GM12878 (cell line): Measurements from ENCODE around the gene SHANK3. TPM values are rescaled to one million over a fixed set of nuclear protein-coding genes. Genes with fewer than 3 reads are reported as not detected.

Experiments used
- ATAC-seq: fragments of 200-7000 bp; cut with Tn5 transposase; 3 replicates; pipeline ENCODE4 v1.9.1; 2020; ENCODE audit warnings: mild to moderate bottlenecking, moderate library complexity
- BruUV-seq: library from RNA; stranded (reverse); fragments of 400-500 nt; replicated peaks from 2 replicates; lab custom pipeline; 2021; lab: Mats Ljungman, UMichigan
- CTCF ChIA-PET: fragments of 300-600 bp; sonication (Branson Sonifier 250); formaldehyde crosslinking; extraction: SDS; loops from one replicate; lab custom pipeline; 2021; ENCODE audit warnings: inconsistent platforms; lab: Yijun Ruan, JAX
- POLR2A ChIA-PET: fragments of 350-600 bp; formaldehyde crosslinking; extraction: SDS; loops from one replicate; lab custom pipeline; 2021; ENCODE audit warnings: inconsistent platforms; lab: Charles Lee
- RAD21 ChIA-PET: fragments of 300-600 bp; sonication (Branson Sonifier 250); formaldehyde crosslinking; loops from one replicate; lab custom pipeline; 2023; ENCODE audit warnings: antibody characterized with exemption; ENCODE audit not compliant: unreplicated experiment; lab: Charles Lee
- SMC1A ChIA-PET: fragments of 300-600 bp; sonication (Branson Sonifier 250); formaldehyde crosslinking; loops from one replicate; lab custom pipeline; 2023; ENCODE audit not compliant: unreplicated experiment, uncharacterized antibody; lab: Charles Lee
- DNase-seq: peaks from one replicate; pipeline ENCODE4 v3.0.0-alpha.2; 2011; ENCODE audit warnings: low read depth, low spot score
- FAIRE-seq: peaks from 3 replicates; lab custom pipeline; 2011; peaks lifted over from hg19 to GRCh38; lab: Jason Lieb, UNC
- H2AFZ ChIP-seq: 2 replicates; pipeline ENCODE4 v1.6.0; 2011; ENCODE audit warnings: low read depth, low read length, control low read depth; ENCODE audit not compliant: control insufficient read depth
- H3K27ac ChIP-seq: 2 replicates; pipeline ENCODE4 v1.5.1; 2011; ENCODE audit warnings: control low read depth; ENCODE audit not compliant: control insufficient read depth, insufficient read depth
- H3K27me3 ChIP-seq, 2 experiments: replicated peaks in 1 of 2; 2 replicates each; pipeline versions ENCODE4 v1.6.0 to v1.6.1; 2011; ENCODE audit warnings: low read length in 1 of 2; ENCODE audit not compliant: control insufficient read depth in 2 of 2, insufficient read depth in 2 of 2
- H3K36me3 ChIP-seq, 2 experiments: 2 replicates each; pipeline ENCODE4 v1.5.1; 2011; ENCODE audit warnings: low read length in 1 of 2; ENCODE audit not compliant: control insufficient read depth in 2 of 2, insufficient read depth in 2 of 2
- H3K4me1 ChIP-seq: 2 replicates; pipeline ENCODE4 v1.6.1; 2011; ENCODE audit warnings: mild to moderate bottlenecking, low read length, moderate library complexity, mixed read lengths; ENCODE audit not compliant: control insufficient read depth, insufficient read depth
- H3K4me2 ChIP-seq: 2 replicates; pipeline ENCODE4 v1.6.0; 2011; ENCODE audit warnings: control low read depth; ENCODE audit not compliant: control insufficient read depth, insufficient read depth
- H3K4me3 ChIP-seq: fragments of 200-600 bp; sonication (generic); 2 replicates; pipeline ENCODE4 v1.5.1; 2016
- H3K79me2 ChIP-seq: 2 replicates; pipeline ENCODE4 v1.6.0; 2011; ENCODE audit warnings: low read length; ENCODE audit not compliant: control insufficient read depth, insufficient read depth
- H3K9ac ChIP-seq: 2 replicates; pipeline ENCODE4 v1.8.0; 2011; ENCODE audit warnings: low read length, control low read depth, mixed read lengths; ENCODE audit not compliant: control insufficient read depth, insufficient read depth
- H3K9me3 ChIP-seq: replicated peaks from 3 replicates; pipeline ENCODE4 v1.5.1; 2011; ENCODE audit warnings: mild to moderate bottlenecking, low read length; ENCODE audit not compliant: control insufficient read depth, insufficient read depth
- H4K20me1 ChIP-seq: 2 replicates; pipeline ENCODE4 v1.6.0; 2011; ENCODE audit not compliant: control insufficient read depth, insufficient read depth
- MTA3 ChIP-seq: IDR thresholded peaks from 2 replicates; pipeline ENCODE4 v1.6.1; 2012; ENCODE audit warnings: low read length, inconsistent platforms, borderline replicate concordance
- NR2C1 ChIP-seq: fragments of 450-650 bp; IDR thresholded peaks from 2 replicates; pipeline ENCODE4 v1.6.1; 2017; ENCODE audit warnings: antibody characterized with exemption, mild to moderate bottlenecking, moderate library complexity
- PBX3 ChIP-seq: IDR thresholded peaks from 2 replicates; pipeline ENCODE4 v1.6.1; 2011; ENCODE audit warnings: mild to moderate bottlenecking, low read depth, low read length, moderate library complexity; ENCODE audit not compliant: insufficient replicate concordance
- RAD51 ChIP-seq: fragments of 450-650 bp; IDR thresholded peaks from 2 replicates; pipeline ENCODE4 v1.6.1; 2016; ENCODE audit warnings: moderate library complexity, mild to moderate bottlenecking, inconsistent platforms
- RUNX3 ChIP-seq: IDR thresholded peaks from 2 replicates; pipeline ENCODE4 v1.6.1; 2012; ENCODE audit warnings: low read length, inconsistent platforms
- SKIL ChIP-seq: fragments of 450-650 bp; IDR thresholded peaks from 2 replicates; pipeline ENCODE4 v1.6.1; 2017; ENCODE audit warnings: mild to moderate bottlenecking, low read depth, inconsistent platforms; ENCODE audit not compliant: poor library complexity, severe bottlenecking
- TARDBP ChIP-seq: IDR thresholded peaks from 2 replicates; pipeline ENCODE4 v1.6.1; 2016; ENCODE audit warnings: borderline replicate concordance
- ZZZ3 ChIP-seq: IDR thresholded peaks from 2 replicates; pipeline ENCODE4 v1.6.1; 2011; ENCODE audit warnings: low read depth; ENCODE audit not compliant: control insufficient read depth, insufficient read length
- WGBS: methylation state at CpG from one replicate; pipeline ENCODE4 v1.1.6; 2016; ENCODE audit warnings: low lambda C conversion rate; ENCODE audit not compliant: insufficient replicate concordance, insufficient coverage; ENCODE audit errors: missing lambda C conversion rate; 5-methylcytosine and 5-hydroxymethylcytosine counted together
- in situ Hi-C: fragments of 300-500 bp; cut with MboI; formaldehyde crosslinking; loops from 9 replicates; pipeline ENCODE4 v1.14.3; 2018; ENCODE audit warnings: mixed read lengths
- intact Hi-C: fragments of 100-400 bp; cut with micrococcal nuclease; formaldehyde crosslinking; loops from one replicate; pipeline ENCODE4 v1.14.2; 2022; ENCODE audit not compliant: unreplicated experiment
- polyA plus RNA-seq, 11 experiments: library from polyadenylated mRNA; depleted of rRNA in 4 of 11; unstranded in 6 of 11; stranded (reverse) in 5 of 11; fragments of >200 nt; fragmentation: Nextera tagmentation in 4 of 11; fragmentation: Illumina TruSeq in 1 of 11; extraction: Ambion mirVana in 4 of 11; extraction: Trizol in 1 of 11; gene quantifications; 1 replicate in 1 of 11; 2 replicates in 10 of 11; pipeline versions ENCODE4 v1.2.1 to v1.2.3, GENCODE V29; 2011 to 2016; ENCODE audit warnings: inconsistent platforms in 2 of 11, missing spikeins in 2 of 11, low read depth in 1 of 11
- total RNA-seq, 4 experiments: library from RNA; depleted of rRNA in 3 of 4; stranded (reverse); fragments of >200 nt in 3 of 4; fragmentation: Illumina TruSeq in 1 of 4; extraction: Trizol in 1 of 4; gene quantifications; 2 replicates each; pipeline versions ENCODE4 v1.2.1 to v1.2.3, GENCODE V29; 2013 to 2021

The SHANK3 gene
- total and polyA plus RNA-seq, 10 of the 15 experiments (the other 5 are each of a cell fraction or from before 2014, with no cell fraction given) = under 0.01 to 0.10 (median 0.05) TPM; not detected in 6

GRCh38 chr22:50625568-50626313, 46.9 kb upstream of the SHANK3 start (continued):
- TF ChIP-seq PBX3 (no peak), NR2C1 (no peak), ZZZ3 (no peak), MTA3 (no peak), RUNX3 (no peak)

- ChIA-PET SMC1A (interaction anchor here (0.6 kb wide), 1 partner anchor 60 kb away, joined by 3 read pairs; no protein-coding TSS in a partner anchor), CTCF (no interaction called here), POLR2A (interaction anchor here (2.2 kb wide), 1 partner anchor 44 kb away, joined by 6 read pairs; the partner anchor contains the start of gene CHKB), RAD21 (interaction anchor here (0.8 kb wide), 1 partner anchor 119 kb away, joined by 3 read pairs; the partner anchor contains the start of genes LMF2 and NCAPH2)
- Histone ChIP-seq H3K4me2 (peak overlapping the region; percentile 85), H3K36me3 (no peaks in the 10 kb centered on the region; a peak in 2 of 4 replicates), H2AFZ (no peak overlapping the region), H3K4me3 (peak overlapping the region; percentile 95; the same call in 1 of the 2 replicates), H3K9me3 (no peaks in the 10 kb centered on the region), H3K9ac (no peak overlapping the region), H3K27ac (no peak overlapping the region), H3K4me1 (peaks cover 20% of the 10 kb centered on the region), H3K27me3 (no peaks in the 10 kb centered on the region), H3K79me2 (peaks cover 11% of the 10 kb centered on the region), H4K20me1 (no peaks in the 10 kb centered on the region)
- TF ChIP-seq TARDBP (no peak), SKIL (no peak), RAD51 (no peak)
- ATAC-seq = no peak
- no TSS peak for BruUV-seq
- in situ Hi-C loops = no loop called here
- 88% methylated on average over 12 of the region's 12 CpGs for WGBS
- intact Hi-C loops = no loop called here
- DNase-seq = no peak
- FAIRE-seq = no peak
These were observed 46.2 kb upstream of the SHANK3 start for GRCh38 chr22:50626314-50626849.
